A549 (cell line): ENCODE data around the gene METTL9. TPM values are rescaled to one million over a fixed set of nuclear protein-coding genes. Genes with fewer than 3 reads are reported as not detected.
"Not testable (repeated sequence)": the region's sequence is repeated elsewhere in the genome, so short reads cannot be mapped to it uniquely, and the experiment has no call there.

Source experiments
- ATAC-seq, 2 experiments: fragments of 200-7000 bp in 1 of 2; fragments of >200 bp in 1 of 2; cut with Nextera tagmentation in 1 of 2; cut with Tn5 transposase in 1 of 2; 3 replicates each; pipeline versions ENCODE4 v1.8.0 to v1.9.1; 2018 to 2020; ENCODE audit warnings: mild to moderate bottlenecking in 1 of 2, moderate library complexity in 1 of 2
- CTCF ChIA-PET: fragments of 300-600 bp; sonication (Branson Sonifier 250); formaldehyde crosslinking; extraction: SDS; loops from one replicate; lab custom pipeline; 2021; ENCODE audit warnings: antibody characterized with exemption, inconsistent platforms; lab: Yijun Ruan, JAX
- POLR2A ChIA-PET: fragments of 350-600 bp; formaldehyde crosslinking; extraction: SDS; loops from one replicate; lab custom pipeline; 2021; ENCODE audit warnings: antibody characterized with exemption, inconsistent platforms; lab: Yijun Ruan, JAX
- DNase-seq, 2 experiments: peaks; one replicate each; pipeline versions ENCODE4 v3.0.0 to v3.0.0-alpha.2; 2011 to 2016; ENCODE audit warnings: low read depth in 1 of 2, low spot score in 1 of 2
- FAIRE-seq: peaks from 2 replicates; lab custom pipeline; 2011; peaks lifted over from hg19 to GRCh38; lab: Jason Lieb, UNC
- H3K27ac ChIP-seq, 2 experiments: fragments of >200 bp; sonication (Bioruptor Twin); formaldehyde crosslinking; 3 replicates each; pipeline ENCODE4 v1.5.1; 2016 to 2017
- H3K4me1 ChIP-seq: fragments of >200 bp; sonication (Bioruptor Twin); formaldehyde crosslinking; 3 replicates; pipeline ENCODE4 v1.6.1; 2016
- H3K4me2 ChIP-seq: fragments of >200 bp; sonication (Bioruptor Twin); formaldehyde crosslinking; 3 replicates; pipeline ENCODE4 v1.6.1; 2016
- H3K4me3 ChIP-seq: fragments of >200 bp; sonication (Bioruptor Twin); formaldehyde crosslinking; 3 replicates; pipeline ENCODE4 v1.5.1; 2016
- H3K9me3 ChIP-seq: fragments of >200 bp; sonication (Bioruptor Twin); formaldehyde crosslinking; 3 replicates; pipeline ENCODE4 v1.6.1; 2016
- CEBPB ChIP-seq, 2 experiments: fragments of >200 bp in 1 of 2; sonication (Bioruptor Twin) in 1 of 2; formaldehyde crosslinking in 1 of 2; IDR thresholded peaks; 2 replicates each; pipeline ENCODE4 v1.6.1; 2012 to 2016
- EHMT2 ChIP-seq: fragments of 200-600 bp; sonication (generic); IDR thresholded peaks from 2 replicates; pipeline ENCODE4 v1.6.1; 2016; ENCODE audit warnings: antibody characterized with exemption, low read depth, mild to moderate bottlenecking, moderate library complexity
- FOSB ChIP-seq: fragments of 250-450 bp; sonication (Bioruptor Pico); IDR thresholded peaks from 2 replicates; pipeline ENCODE4 v1.5.0; 2020; ENCODE audit warnings: mild to moderate bottlenecking, moderate library complexity
- FOXS1 ChIP-seq: fragments of 250-450 bp; sonication (Bioruptor Pico); IDR thresholded peaks from 2 replicates; pipeline ENCODE4 v1.5.0; 2020; ENCODE audit warnings: mild to moderate bottlenecking, moderate library complexity
- HOXB13 ChIP-seq: fragments of 250-450 bp; sonication (Bioruptor Pico); IDR thresholded peaks from 2 replicates; pipeline ENCODE4 v1.5.0; 2020; ENCODE audit warnings: low read depth, mild to moderate bottlenecking, moderate library complexity
- HOXB5 ChIP-seq: fragments of 250-450 bp; sonication (Bioruptor Pico); IDR thresholded peaks from 2 replicates; pipeline ENCODE4 v1.5.0; 2020; ENCODE audit warnings: mild to moderate bottlenecking, moderate library complexity
- KDM5A ChIP-seq: fragments of 200-600 bp; sonication (generic); IDR thresholded peaks from 2 replicates; pipeline ENCODE4 v1.6.1; 2016; ENCODE audit warnings: antibody characterized with exemption, mild to moderate bottlenecking
- MAFK ChIP-seq: fragments of 450-650 bp; IDR thresholded peaks from 2 replicates; pipeline ENCODE4 v1.6.1; 2014; ENCODE audit not compliant: partially characterized antibody
- MYC ChIP-seq: IDR thresholded peaks from 2 replicates; pipeline ENCODE4 v1.6.1; 2012; ENCODE audit warnings: mild to moderate bottlenecking, inconsistent platforms, low read length, improper control_type of control experiment, borderline replicate concordance
- NFE2L2 ChIP-seq: fragments of 150-350 bp; conservative IDR thresholded peaks from 2 replicates; pipeline ENCODE4 v1.6.1; 2014; ENCODE audit warnings: low read length
- RFX5 ChIP-seq: fragments of 450-650 bp; IDR thresholded peaks from 2 replicates; pipeline ENCODE4 v1.7.1; 2014; ENCODE audit warnings: antibody characterized with exemption, mild to moderate bottlenecking, moderate library complexity
- SMC3 ChIP-seq: fragments of >200 bp; sonication (Bioruptor Twin); formaldehyde crosslinking; IDR thresholded peaks from 3 replicates; pipeline ENCODE4 v1.6.1; 2018; ENCODE audit warnings: inconsistent platforms
- TFCP2L1 ChIP-seq: fragments of 250-450 bp; sonication (Bioruptor Pico); IDR thresholded peaks from 2 replicates; pipeline ENCODE4 v1.5.0; 2021; ENCODE audit warnings: mild to moderate bottlenecking
- WGBS: methylation state at CpG from one replicate; pipeline ENCODE4 v1.1.6; 2017; ENCODE audit errors: missing lambda C conversion rate; 5-methylcytosine and 5-hydroxymethylcytosine counted together
- polyA plus RNA-seq, 4 experiments: library from polyadenylated mRNA; depleted of rRNA in 3 of 4; stranded (reverse); fragments of >200 nt; fragmentation: RNase III in 1 of 4; extraction: RNeasy Plus Mini Kit Qiagen cat#74134 plus additional on column Dnase treatment in 1 of 4; gene quantifications; 2 replicates in 3 of 4; 3 replicates in 1 of 4; pipeline ENCODE4 v1.2.3, GENCODE V29; 2011 to 2017
- TF ChIP-seq, protein P1 (sequence below): fragments of 450-650 bp; IDR thresholded peaks from 2 replicates; pipeline ENCODE4 v1.6.1; 2014; ENCODE audit warnings: antibody characterized with exemption
- TF ChIP-seq, protein P2 (sequence below): IDR thresholded peaks from 2 replicates; pipeline ENCODE4 v1.6.1; 2012; ENCODE audit warnings: low read depth, borderline replicate concordance
- TF ChIP-seq, protein P3 (sequence below): fragments of 150-350 bp; IDR thresholded peaks from 2 replicates; pipeline ENCODE4 v1.6.1; 2014; ENCODE audit warnings: low read depth, mild to moderate bottlenecking, low read length
- TF ChIP-seq, protein P4 (sequence below): fragments of 200-600 bp; sonication (generic); IDR thresholded peaks from 2 replicates; pipeline ENCODE4 v1.6.1; 2016; ENCODE audit warnings: antibody characterized with exemption, mild to moderate bottlenecking, moderate library complexity
- TF ChIP-seq, protein P5 (sequence below): fragments of >200 bp; sonication (Bioruptor Twin); formaldehyde crosslinking; IDR thresholded peaks from 3 replicates; pipeline ENCODE4 v1.6.1; 2016
- TF ChIP-seq, protein P6 (sequence below): fragments of >200 bp; sonication (Bioruptor Twin); formaldehyde crosslinking; IDR thresholded peaks from 2 replicates; pipeline ENCODE4 v1.6.1; 2016

METTL9 gene
- polyA plus RNA-seq, 2 of the 4 experiments (the other 2 are of a cell fraction), result 72.2 to 124 TPM

DNA sequence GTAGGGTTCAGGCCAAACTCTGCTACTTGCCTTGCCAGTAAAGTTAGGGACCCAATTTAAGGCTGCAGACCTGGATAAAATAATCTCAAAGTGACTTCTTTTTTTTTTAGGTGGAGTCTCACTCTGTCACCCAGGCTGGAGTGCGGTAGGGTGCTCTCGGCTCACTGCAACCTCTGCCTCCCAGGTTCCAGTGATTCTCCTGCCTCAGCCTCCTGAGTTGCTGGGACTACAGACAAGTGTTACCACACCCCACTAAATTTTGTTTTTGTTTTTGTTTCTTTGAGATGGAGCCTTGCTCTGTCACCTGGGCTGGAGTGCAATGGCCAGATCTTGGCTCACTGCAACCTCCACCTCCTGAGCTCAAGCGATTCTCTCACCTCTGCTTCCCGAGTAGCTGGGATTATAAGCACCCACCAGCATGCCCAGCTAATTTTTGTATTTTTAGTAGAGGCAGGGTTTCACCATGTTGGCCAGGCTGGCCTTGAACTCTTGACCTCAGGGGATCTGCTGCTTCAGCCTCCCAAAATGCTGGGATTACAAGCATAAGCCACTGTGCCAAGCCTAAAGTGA lies 43.3 kb upstream of the METTL9 start:
- POLR2A ChIA-PET, H3K4me2 ChIP-seq, H3K9me3 ChIP-seq, ATAC-seq, DNase-seq, H3K4me1 ChIP-seq, H3K27ac ChIP-seq, FAIRE-seq, H3K4me3 ChIP-seq: not testable (repeated sequence)
- WGBS, result 82% methylated on average over 4 of the region's 4 CpGs
- CTCF ChIA-PET, result interaction anchor here (0.6 to 1.6 kb wide), 7 partner anchors 10 to 1881 kb away, joined by 3 to 10 read pairs (median 3); no protein-coding TSS in a partner anchor

DNA sequence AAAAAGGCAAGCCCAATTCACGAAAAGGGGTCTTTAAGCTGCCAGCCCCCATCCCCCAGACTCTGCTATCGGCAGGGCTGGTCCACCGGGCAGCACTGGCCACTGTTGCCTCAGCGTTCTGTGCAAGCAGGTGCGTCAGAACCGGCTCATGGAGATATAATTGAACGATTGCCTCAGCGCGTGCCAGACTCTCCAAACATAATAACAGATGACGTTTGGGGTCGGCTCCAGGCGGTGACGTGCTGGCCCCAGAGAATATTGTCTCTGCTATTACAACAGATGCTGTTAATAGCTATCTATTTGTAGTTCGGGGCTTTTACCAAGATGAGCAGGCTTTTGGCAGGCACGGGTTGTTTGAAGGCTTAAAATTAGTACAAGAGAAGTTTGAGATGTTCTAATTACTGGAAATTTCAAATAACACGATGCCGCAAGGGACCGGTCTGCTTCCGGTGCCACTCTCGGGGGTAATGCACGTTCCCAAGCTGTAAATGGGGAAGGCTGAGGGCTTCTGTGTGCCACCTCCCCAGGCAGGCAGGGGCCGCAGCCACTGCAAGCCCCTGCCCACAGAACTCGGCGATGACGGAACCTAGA lies 42.6 kb upstream of the METTL9 start:
- DNase-seq, ATAC-seq, H3K4me2 ChIP-seq, H3K9me3 ChIP-seq, H3K4me3 ChIP-seq, FAIRE-seq, H3K4me1 ChIP-seq, H3K27ac ChIP-seq, POLR2A ChIA-PET: not testable (repeated sequence)
- CTCF ChIA-PET, result interaction anchor here (1.6 kb wide), 1 partner anchor 1504 kb away, joined by 3 read pairs; no protein-coding TSS in a partner anchor
- WGBS, result 55% methylated on average over 19 of the region's 25 CpGs

DNA sequence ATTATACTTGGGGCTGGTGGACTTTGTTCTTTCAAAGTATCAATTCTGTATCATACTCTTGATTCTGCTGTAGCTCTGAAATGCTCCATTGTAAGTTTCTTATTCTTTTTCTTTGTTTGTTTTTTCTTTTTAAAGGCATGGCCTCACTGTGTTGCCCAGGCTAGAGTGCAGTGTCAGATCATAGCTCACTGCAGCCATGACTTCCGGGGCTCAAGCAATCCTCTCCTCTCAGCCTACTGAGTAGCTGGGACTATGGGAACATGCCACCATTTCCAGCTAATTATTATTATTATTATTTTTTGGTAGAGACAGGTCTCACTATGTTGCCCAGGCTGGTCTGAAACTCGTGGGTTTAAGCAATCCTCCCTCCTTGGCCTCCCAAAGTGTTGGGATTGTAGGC lies 38.9 kb upstream of the METTL9 start:
- CTCF ChIA-PET, result interaction anchor here (1.2 to 2.4 kb wide), 2 partner anchors 80 to 97 kb away, joined by 5 to 6 read pairs; no protein-coding TSS in a partner anchor
- POLR2A ChIA-PET, result no interaction called here
- DNase-seq (no peak), ATAC-seq (no peak), FAIRE-seq (no peak)
- no peak overlapping the region for H3K4me3 ChIP-seq
- no peak for TF ChIP-seq TFCP2L1 (CRISPR knock-in tag)
- no peaks in the 10 kb centered on the region for H3K9me3 ChIP-seq
- H3K27ac ChIP-seq, result no peak overlapping the region
- WGBS, result 47% methylated on average over 2 of the region's 2 CpGs
- no peaks in the 10 kb centered on the region; the same call in 2 of the 3 replicates for H3K4me1 ChIP-seq
- no peak overlapping the region for H3K4me2 ChIP-seq

DNA sequence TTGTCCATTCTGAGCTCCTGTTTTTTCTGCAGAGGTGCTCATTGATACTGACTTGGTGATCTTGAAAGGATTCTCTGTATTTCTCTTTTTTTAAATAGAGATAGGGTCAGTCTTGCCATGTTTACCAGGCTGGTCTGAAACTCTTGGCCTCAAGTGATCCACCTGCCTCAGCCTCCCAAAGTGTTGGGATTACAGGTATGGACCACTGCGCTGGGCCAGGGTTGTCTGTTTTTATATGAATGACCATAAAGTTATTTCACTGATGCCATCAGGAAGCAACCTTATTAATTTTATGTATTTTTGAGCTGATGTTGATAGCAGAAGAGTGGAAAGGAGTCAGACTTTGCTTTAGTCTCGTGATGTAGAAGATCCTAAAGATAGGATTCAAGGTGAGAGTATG lies 35.7 kb upstream of the METTL9 start:
- no peak for FAIRE-seq
- CTCF ChIA-PET, result interaction anchor here (0.6 to 1.1 kb wide), 2 partner anchors 32 to 61 kb away, joined by 3 read pairs; no protein-coding TSS in a partner anchor
- TF ChIP-seq FOSB (CRISPR knock-in tag) (no peak), RFX5 (no peak), FOXS1 (CRISPR knock-in tag) (no peak), KDM5A (no peak), HOXB13 (CRISPR knock-in tag) (no peak), MAFK (no peak), EHMT2 (no peak), NFE2L2 (no peak), HOXB5 (no peak), SMC3 (no peak), CEBPB (IDR thresholded peaks at IDR 0.05) (no peak), MYC (no peak)
- TF ChIP-seq, protein P1, sequence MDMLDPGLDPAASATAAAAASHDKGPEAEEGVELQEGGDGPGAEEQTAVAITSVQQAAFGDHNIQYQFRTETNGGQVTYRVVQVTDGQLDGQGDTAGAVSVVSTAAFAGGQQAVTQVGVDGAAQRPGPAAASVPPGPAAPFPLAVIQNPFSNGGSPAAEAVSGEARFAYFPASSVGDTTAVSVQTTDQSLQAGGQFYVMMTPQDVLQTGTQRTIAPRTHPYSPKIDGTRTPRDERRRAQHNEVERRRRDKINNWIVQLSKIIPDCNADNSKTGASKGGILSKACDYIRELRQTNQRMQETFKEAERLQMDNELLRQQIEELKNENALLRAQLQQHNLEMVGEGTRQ, result no peak
- TF ChIP-seq, protein P2, sequence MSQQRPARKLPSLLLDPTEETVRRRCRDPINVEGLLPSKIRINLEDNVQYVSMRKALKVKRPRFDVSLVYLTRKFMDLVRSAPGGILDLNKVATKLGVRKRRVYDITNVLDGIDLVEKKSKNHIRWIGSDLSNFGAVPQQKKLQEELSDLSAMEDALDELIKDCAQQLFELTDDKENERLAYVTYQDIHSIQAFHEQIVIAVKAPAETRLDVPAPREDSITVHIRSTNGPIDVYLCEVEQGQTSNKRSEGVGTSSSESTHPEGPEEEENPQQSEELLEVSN, result no peak
- TF ChIP-seq, protein P3, sequence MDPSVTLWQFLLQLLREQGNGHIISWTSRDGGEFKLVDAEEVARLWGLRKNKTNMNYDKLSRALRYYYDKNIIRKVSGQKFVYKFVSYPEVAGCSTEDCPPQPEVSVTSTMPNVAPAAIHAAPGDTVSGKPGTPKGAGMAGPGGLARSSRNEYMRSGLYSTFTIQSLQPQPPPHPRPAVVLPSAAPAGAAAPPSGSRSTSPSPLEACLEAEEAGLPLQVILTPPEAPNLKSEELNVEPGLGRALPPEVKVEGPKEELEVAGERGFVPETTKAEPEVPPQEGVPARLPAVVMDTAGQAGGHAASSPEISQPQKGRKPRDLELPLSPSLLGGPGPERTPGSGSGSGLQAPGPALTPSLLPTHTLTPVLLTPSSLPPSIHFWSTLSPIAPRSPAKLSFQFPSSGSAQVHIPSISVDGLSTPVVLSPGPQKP, result no peak
- TF ChIP-seq, protein P4, sequence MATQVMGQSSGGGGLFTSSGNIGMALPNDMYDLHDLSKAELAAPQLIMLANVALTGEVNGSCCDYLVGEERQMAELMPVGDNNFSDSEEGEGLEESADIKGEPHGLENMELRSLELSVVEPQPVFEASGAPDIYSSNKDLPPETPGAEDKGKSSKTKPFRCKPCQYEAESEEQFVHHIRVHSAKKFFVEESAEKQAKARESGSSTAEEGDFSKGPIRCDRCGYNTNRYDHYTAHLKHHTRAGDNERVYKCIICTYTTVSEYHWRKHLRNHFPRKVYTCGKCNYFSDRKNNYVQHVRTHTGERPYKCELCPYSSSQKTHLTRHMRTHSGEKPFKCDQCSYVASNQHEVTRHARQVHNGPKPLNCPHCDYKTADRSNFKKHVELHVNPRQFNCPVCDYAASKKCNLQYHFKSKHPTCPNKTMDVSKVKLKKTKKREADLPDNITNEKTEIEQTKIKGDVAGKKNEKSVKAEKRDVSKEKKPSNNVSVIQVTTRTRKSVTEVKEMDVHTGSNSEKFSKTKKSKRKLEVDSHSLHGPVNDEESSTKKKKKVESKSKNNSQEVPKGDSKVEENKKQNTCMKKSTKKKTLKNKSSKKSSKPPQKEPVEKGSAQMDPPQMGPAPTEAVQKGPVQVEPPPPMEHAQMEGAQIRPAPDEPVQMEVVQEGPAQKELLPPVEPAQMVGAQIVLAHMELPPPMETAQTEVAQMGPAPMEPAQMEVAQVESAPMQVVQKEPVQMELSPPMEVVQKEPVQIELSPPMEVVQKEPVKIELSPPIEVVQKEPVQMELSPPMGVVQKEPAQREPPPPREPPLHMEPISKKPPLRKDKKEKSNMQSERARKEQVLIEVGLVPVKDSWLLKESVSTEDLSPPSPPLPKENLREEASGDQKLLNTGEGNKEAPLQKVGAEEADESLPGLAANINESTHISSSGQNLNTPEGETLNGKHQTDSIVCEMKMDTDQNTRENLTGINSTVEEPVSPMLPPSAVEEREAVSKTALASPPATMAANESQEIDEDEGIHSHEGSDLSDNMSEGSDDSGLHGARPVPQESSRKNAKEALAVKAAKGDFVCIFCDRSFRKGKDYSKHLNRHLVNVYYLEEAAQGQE, result no peak
- TF ChIP-seq, protein P5, sequence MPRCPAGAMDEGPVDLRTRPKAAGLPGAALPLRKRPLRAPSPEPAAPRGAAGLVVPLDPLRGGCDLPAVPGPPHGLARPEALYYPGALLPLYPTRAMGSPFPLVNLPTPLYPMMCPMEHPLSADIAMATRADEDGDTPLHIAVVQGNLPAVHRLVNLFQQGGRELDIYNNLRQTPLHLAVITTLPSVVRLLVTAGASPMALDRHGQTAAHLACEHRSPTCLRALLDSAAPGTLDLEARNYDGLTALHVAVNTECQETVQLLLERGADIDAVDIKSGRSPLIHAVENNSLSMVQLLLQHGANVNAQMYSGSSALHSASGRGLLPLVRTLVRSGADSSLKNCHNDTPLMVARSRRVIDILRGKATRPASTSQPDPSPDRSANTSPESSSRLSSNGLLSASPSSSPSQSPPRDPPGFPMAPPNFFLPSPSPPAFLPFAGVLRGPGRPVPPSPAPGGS, result no peak
- TF ChIP-seq, protein P6, sequence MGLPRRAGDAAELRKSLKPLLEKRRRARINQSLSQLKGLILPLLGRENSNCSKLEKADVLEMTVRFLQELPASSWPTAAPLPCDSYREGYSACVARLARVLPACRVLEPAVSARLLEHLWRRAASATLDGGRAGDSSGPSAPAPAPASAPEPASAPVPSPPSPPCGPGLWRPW, result no peak
- TF ChIP-seq, all 56 proteins: peak for 0
- Histone ChIP-seq H3K4me3 (no peak overlapping the region), H3K27ac (no peak overlapping the region), H3K9me3 (no peaks in the 10 kb centered on the region), H3K4me2 (no peak overlapping the region), H3K4me1 (no peaks in the 10 kb centered on the region; the same call in 2 of the 3 replicates)
- DNase-seq (no peak), ATAC-seq (no peak)
- POLR2A ChIA-PET, result no interaction called here
- 71% methylated on average over 2 of the region's 2 CpGs for WGBS
